HG03039 (cell line): ENCODE results near the gene JADE2.
"Not testable (repeated sequence)": the region's sequence is repeated elsewhere in the genome, so short reads cannot be mapped to it uniquely, and the experiment has no call there.

Source experiments
- ATAC-seq: cut with Tn5 transposase; IDR thresholded peaks from one replicate; pipeline ENCODE4 v1.9.1; 2021; ENCODE audit warnings: mild to moderate bottlenecking, moderate library complexity; ENCODE audit not compliant: unreplicated experiment

The JADE2 gene

GRCh38 chr5:134507452-134507851, 18.0 kb upstream of the JADE2 start:
- no peak for ATAC-seq

GRCh38 chr5:134508521-134509195, 16.8 kb upstream of the JADE2 start:
- ATAC-seq, result no peak

- no peak for ATAC-seq
Observed at GRCh38 chr5:134509308-134510040, 16.0 kb upstream of the JADE2 start.

GRCh38 chr5:134510970-134511795, 14.3 kb upstream of the JADE2 start:
- no peak for ATAC-seq

GRCh38 chr5:134511796-134512660, 13.4 kb upstream of the JADE2 start:
- no peak for ATAC-seq

- no peak for ATAC-seq
Observed at GRCh38 chr5:134512661-134512999, 12.8 kb upstream of the JADE2 start.

- ATAC-seq, result no peak
Observed at GRCh38 chr5:134515801-134516200, 9.7 kb upstream of the JADE2 start.

GRCh38 chr5:134516984-134517383, 8.5 kb upstream of the JADE2 start:
- ATAC-seq, result not testable (repeated sequence)

- ATAC-seq, result no peak
Observed at GRCh38 chr5:134517553-134517952, 7.9 kb upstream of the JADE2 start.

- no peak for ATAC-seq
Observed at GRCh38 chr5:134519989-134520388, 5.5 kb upstream of the JADE2 start.

- ATAC-seq, result no peak
Observed at GRCh38 chr5:134521841-134522240, 3.6 kb upstream of the JADE2 start.

- ATAC-seq, result no peak
Observed at GRCh38 chr5:134523543-134524271, 1.8 kb upstream of the JADE2 start.

- ATAC-seq, result no peak
Observed at GRCh38 chr5:134524272-134524825, 1.1 kb upstream of the JADE2 start.

- ATAC-seq, result peak; percentile 2
Observed at GRCh38 chr5:134525683-134526482, 413 bp downstream of the JADE2 start.

GRCh38 chr5:134526483-134527155, 1.1 kb downstream of the JADE2 start:
- ATAC-seq, result peak; percentile 12

GRCh38 chr5:134527156-134527960, 1.9 kb downstream of the JADE2 start:
- peak; percentile 35 for ATAC-seq

- ATAC-seq, result no peak
Observed at GRCh38 chr5:134527961-134528424, 2.5 kb downstream of the JADE2 start.
